ENCODE results near the gene GMDS. TPM values are rescaled to one million over a fixed set of nuclear protein-coding genes. Genes with fewer than 3 reads are reported as not detected.

The GMDS gene
- total and polyA plus RNA-seq, 2 of the 4 experiments (the other 2 are of a cell fraction) = 7.3 to 21.9 TPM

- TF ChIP-seq FOS (IDR thresholded peaks at IDR 0.05; ENCODE audit: low read depth, low read length) = peak; percentile 68; the same call in 1 of the 2 replicates
- TF ChIP-seq RAD21 (IDR thresholded peaks at IDR 0.05; ENCODE audit: low read length) = no peak
- no peak for TF ChIP-seq USF2 (IDR thresholded peaks at IDR 0.05; ENCODE audit: low read depth, low read length)
- H3K4me2 ChIP-seq (ENCODE audit: low read depth, low read length) = no peak overlapping the region
- H3K27ac ChIP-seq (ENCODE audit: insufficient read depth, low read length) = no peak overlapping the region
- DNase-seq (peak; percentile 43), ATAC-seq (ENCODE audit: low read depth) (no peak)
- H3K4ac ChIP-seq (ENCODE audit: low read depth, low read length) = peak overlapping the region; percentile 23; the same call in 1 of the 2 replicates
- BruUV-seq (replicated peaks) = no TSS peak
- dilution Hi-C loops (cut with HindIII; ENCODE audit: low sequenced_read_pairs, unreplicated experiment) = no loop called here
- in situ Hi-C loops (cut with MboI; ENCODE audit: low sequenced_read_pairs) = no loop called here
- H2BK20ac ChIP-seq (ENCODE audit: low read depth, low read length) = no peak overlapping the region
- no peak overlapping the region for H4K91ac ChIP-seq (ENCODE audit: insufficient read depth, low read depth, low read length)
- no peaks in the 10 kb centered on the region for H3K36me3 ChIP-seq (ENCODE audit: control insufficient read depth, insufficient read depth, low read length)
- ChIA-PET CTCF (no interaction called here), POLR2A (ENCODE audit: unreplicated experiment) (no interaction called here)
- H3K18ac ChIP-seq (ENCODE audit: low read depth, low read length) = no peak overlapping the region
- no peak overlapping the region for H3K4me3 ChIP-seq (ENCODE audit: insufficient read depth, low read depth, low read length)
- no peak overlapping the region for H3K23ac ChIP-seq (ENCODE audit: low read depth, low read length)
- H3K9me1 ChIP-seq (ENCODE audit: insufficient read depth, low read length) = peaks cover 3% of the 10 kb centered on the region; the same call in 1 of the 2 replicates
- no peak overlapping the region for H4K5ac ChIP-seq (ENCODE audit: low read depth, low read length)
- H2AK9ac ChIP-seq (replicated peaks; ENCODE audit: low read depth, low read length, poor library complexity) = peak overlapping the region; percentile 8
- H3K79me1 ChIP-seq (ENCODE audit: low read depth in 1 of 2, low read length in 2 of 2) = no peaks in the 10 kb centered on the region
- H4K20me1 ChIP-seq (ENCODE audit: insufficient read depth, low read length) = no peaks in the 10 kb centered on the region
- H2BK15ac ChIP-seq (ENCODE audit: low read depth, low read length) = no peak overlapping the region
- H2BK120ac ChIP-seq (ENCODE audit: low read depth, low read length) = no peak overlapping the region
- no peak overlapping the region for H4K8ac ChIP-seq (ENCODE audit: low read depth in 2 of 2, low read length in 2 of 2)
- no peaks in the 10 kb centered on the region for H3K27me3 ChIP-seq (ENCODE audit: control insufficient read depth, insufficient read depth, low read length)
- H3K14ac ChIP-seq (replicated peaks; ENCODE audit: low read depth, low read length) = no peak overlapping the region
- peak overlapping the region; percentile 17 for H2AFZ ChIP-seq (replicated peaks; ENCODE audit: low read length, poor library complexity)
- H3K9ac ChIP-seq (ENCODE audit: low read depth, low read length) = no peak overlapping the region
- intact Hi-C loops (cut with micrococcal nuclease) = no loop called here
- H3K56ac ChIP-seq (ENCODE audit: extremely low read depth, insufficient read depth, low read length) = no peak overlapping the region
- no peak overlapping the region for H2BK5ac ChIP-seq (ENCODE audit: low read depth, low read length, poor library complexity, severe bottlenecking)
- WGBS, 2 experiments (ENCODE audit: extremely low coverage in 2 of 2, insufficient read length in 1 of 2) = 95% methylated on average over 8 of the region's 11 CpGs; no CpG with 5 or more reads in 1 of the 2 experiments
- H2AK5ac ChIP-seq (ENCODE audit: low read depth, low read length) = no peak overlapping the region; the same call in 1 of the 2 replicates
- H3K9me3 ChIP-seq (ENCODE audit: control insufficient read depth, insufficient read depth, low read length) = no peaks in the 10 kb centered on the region
- peaks cover 2% of the 10 kb centered on the region; the same call in 1 of the 2 replicates for H3K4me1 ChIP-seq (ENCODE audit: control insufficient read depth, insufficient read depth, low read length)
Measured at GRCh38 chr6:1781152-1781816, 464.1 kb downstream of the GMDS start.
